Measurements from ENCODE around the gene HMGA1. TPM values are rescaled to one million over a fixed set of nuclear protein-coding genes. Genes with fewer than 3 reads are reported as not detected.
A peak's percentile ranks its signal among the peaks of the same experiment; 100 is the strongest.

The HMGA1 gene
- polyA plus RNA-seq, 3 donors: 11.4 to 37.9 (median 17.6) TPM

GRCh38 chr6:34231566-34232336, 4.9 kb upstream of the HMGA1 start:
- no peak for TF ChIP-seq CTCF (IDR thresholded peaks at IDR 0.05)
- Mint-ChIP-seq H3K9me3 (peaks cover 0 to 3% (median 0%) of the 10 kb centered on the region in 7 donors), H3K27me3 (ENCODE audit: low read depth in 3 of 3) (peaks cover 1 to 5% (median 2%) of the 10 kb centered on the region in 3 donors), H3K4me1 (peaks cover 40% of the 10 kb centered on the region), H3K36me3 (peaks cover 0 to 2% of the 10 kb centered on the region in 2 donors), H3K27ac (peak overlapping the region in 4 of 7 donors; percentile 18 to 65 (median 40)), H3K4me3 (no peak overlapping the region)
- Histone ChIP-seq H3K4me1 (ENCODE audit: control insufficient read depth in 1 of 2, insufficient read depth in 2 of 2, low read length in 2 of 2) (peaks cover 30 to 41% of the 10 kb centered on the region in 2 donors), H3K4me3 (replicated peaks in 1 of 3; ENCODE audit: low read depth in 2 of 3, low read length in 3 of 3) (no peak overlapping the region), H3K27me3 (ENCODE audit: control insufficient read depth in 2 of 2, insufficient read depth in 2 of 2, low read length in 2 of 2) (no peaks in the 10 kb centered on the region), H3K4me2 (replicated peaks; ENCODE audit: extremely low read depth, low read length, poor library complexity, severe bottlenecking) (no peak overlapping the region), H3K79me2 (ENCODE audit: insufficient read depth, low read length) (no peaks in the 10 kb centered on the region), H3K9me3 (replicated peaks in 1 of 2; ENCODE audit: control insufficient read depth in 1 of 2, insufficient read depth in 1 of 2, low read length in 2 of 2) (no peaks in the 10 kb centered on the region), H4K20me1 (ENCODE audit: insufficient read depth, low read length) (no peaks in the 10 kb centered on the region), H3K27ac (ENCODE audit: low read depth in 1 of 2, low read length in 2 of 2) (no peak overlapping the region), H3K9ac (ENCODE audit: insufficient read depth, low read length, poor library complexity, severe bottlenecking) (no peak overlapping the region), H3K36me3 (replicated peaks in 1 of 2; ENCODE audit: control insufficient read depth in 1 of 2, insufficient read depth in 2 of 2, low read length in 2 of 2) (no peaks in the 10 kb centered on the region), H2AFZ (ENCODE audit: insufficient read depth, low read depth, low read length, poor library complexity, severe bottlenecking) (no peak overlapping the region)
- intact Hi-C loops (cut with micrococcal nuclease): no loop called here
- 100% methylated on average over 16 of the region's 17 CpGs for WGBS (ENCODE audit: insufficient coverage)
- DNase-seq: no peak

DNA sequence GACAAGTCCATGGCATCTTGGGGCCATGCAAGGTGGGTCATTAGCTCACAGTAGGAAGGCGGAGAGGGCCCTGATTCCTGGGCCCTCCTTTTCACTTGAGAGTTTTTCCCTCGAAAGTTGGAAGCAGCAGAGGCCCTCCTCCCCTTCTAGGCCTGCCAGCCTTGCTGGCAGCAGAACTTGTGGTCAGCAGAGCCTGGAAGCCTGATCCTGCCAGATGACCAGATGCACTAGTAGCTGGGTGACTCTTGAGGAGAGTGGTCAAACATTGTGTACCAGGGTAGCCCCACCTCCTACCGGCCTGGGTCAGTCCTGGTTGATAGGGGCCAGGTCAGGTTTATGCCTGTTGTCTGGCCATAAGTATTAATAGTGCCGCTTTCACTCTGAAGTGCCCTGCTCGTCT, 3.8 kb upstream of the HMGA1 start:
- intact Hi-C loops (cut with micrococcal nuclease): no loop called here
- no peak overlapping the region for H3K4me3 ChIP-seq (replicated peaks in 1 of 3; ENCODE audit: low read depth in 2 of 3, low read length in 3 of 3)
- WGBS (ENCODE audit: insufficient coverage): 89% methylated on average over 4 of the region's 5 CpGs
- no peaks in the 10 kb centered on the region for H3K9me3 ChIP-seq (replicated peaks in 1 of 2; ENCODE audit: control insufficient read depth in 1 of 2, insufficient read depth in 1 of 2, low read length in 2 of 2)
- no peaks in the 10 kb centered on the region for H3K36me3 ChIP-seq (replicated peaks in 1 of 2; ENCODE audit: control insufficient read depth in 1 of 2, insufficient read depth in 2 of 2, low read length in 2 of 2)
- no peak overlapping the region for H3K9ac ChIP-seq (ENCODE audit: insufficient read depth, low read length, poor library complexity, severe bottlenecking)
- Mint-ChIP-seq H3K27me3 (ENCODE audit: low read depth in 3 of 3) (peaks cover 1 to 5% (median 2%) of the 10 kb centered on the region in 3 donors), H3K36me3 (peaks cover 0 to 2% of the 10 kb centered on the region in 2 donors), H3K27ac (peak overlapping the region in 2 of 7 donors; percentile 26 to 57), H3K4me3 (no peak overlapping the region), H3K9me3 (peaks cover 0 to 3% (median 0%) of the 10 kb centered on the region in 7 donors), H3K4me1 (peaks cover 28% of the 10 kb centered on the region)
- DNase-seq: no peak
- no peak overlapping the region for H3K27ac ChIP-seq (ENCODE audit: low read depth in 1 of 2, low read length in 2 of 2)
- peaks cover 2% of the 10 kb centered on the region for H4K20me1 ChIP-seq (ENCODE audit: insufficient read depth, low read length)
- TF ChIP-seq CTCF (IDR thresholded peaks at IDR 0.05): no peak
- no peaks in the 10 kb centered on the region for H3K27me3 ChIP-seq (ENCODE audit: control insufficient read depth in 2 of 2, insufficient read depth in 2 of 2, low read length in 2 of 2)
- H3K79me2 ChIP-seq (ENCODE audit: insufficient read depth, low read length): peaks cover 4% of the 10 kb centered on the region
- H3K4me2 ChIP-seq (replicated peaks; ENCODE audit: extremely low read depth, low read length, poor library complexity, severe bottlenecking): no peak overlapping the region
- peaks cover 18 to 33% of the 10 kb centered on the region in 2 donors for H3K4me1 ChIP-seq (ENCODE audit: control insufficient read depth in 1 of 2, insufficient read depth in 2 of 2, low read length in 2 of 2)
- no peak overlapping the region for H2AFZ ChIP-seq (ENCODE audit: insufficient read depth, low read depth, low read length, poor library complexity, severe bottlenecking)
